SK-N-SH (cell line): ENCODE measurements around the gene RABEP2.

Source experiments
- JUND ChIP-seq: IDR thresholded peaks from 2 replicates; pipeline ENCODE4 v1.4.0; 2012
- RFX5 ChIP-seq: IDR thresholded peaks from 2 replicates; pipeline ENCODE4 v1.6.1; 2012; ENCODE audit warnings: mild to moderate bottlenecking, improper control_type of control experiment, low read length
- TF ChIP-seq, protein P1 (sequence below): fragments of 200-600 bp; sonication (generic); IDR thresholded peaks from 2 replicates; pipeline ENCODE4 v1.6.1; 2017; ENCODE audit warnings: antibody characterized with exemption, mild to moderate bottlenecking, moderate library complexity

GRCh38 chr16:28951410-28951943 is 26.4 kb upstream of the RABEP2 start:
- TF ChIP-seq JUND (no peak), RFX5 (no peak)
- TF ChIP-seq, protein P1, sequence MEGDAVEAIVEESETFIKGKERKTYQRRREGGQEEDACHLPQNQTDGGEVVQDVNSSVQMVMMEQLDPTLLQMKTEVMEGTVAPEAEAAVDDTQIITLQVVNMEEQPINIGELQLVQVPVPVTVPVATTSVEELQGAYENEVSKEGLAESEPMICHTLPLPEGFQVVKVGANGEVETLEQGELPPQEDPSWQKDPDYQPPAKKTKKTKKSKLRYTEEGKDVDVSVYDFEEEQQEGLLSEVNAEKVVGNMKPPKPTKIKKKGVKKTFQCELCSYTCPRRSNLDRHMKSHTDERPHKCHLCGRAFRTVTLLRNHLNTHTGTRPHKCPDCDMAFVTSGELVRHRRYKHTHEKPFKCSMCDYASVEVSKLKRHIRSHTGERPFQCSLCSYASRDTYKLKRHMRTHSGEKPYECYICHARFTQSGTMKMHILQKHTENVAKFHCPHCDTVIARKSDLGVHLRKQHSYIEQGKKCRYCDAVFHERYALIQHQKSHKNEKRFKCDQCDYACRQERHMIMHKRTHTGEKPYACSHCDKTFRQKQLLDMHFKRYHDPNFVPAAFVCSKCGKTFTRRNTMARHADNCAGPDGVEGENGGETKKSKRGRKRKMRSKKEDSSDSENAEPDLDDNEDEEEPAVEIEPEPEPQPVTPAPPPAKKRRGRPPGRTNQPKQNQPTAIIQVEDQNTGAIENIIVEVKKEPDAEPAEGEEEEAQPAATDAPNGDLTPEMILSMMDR: no peak
